NCI-H1048 (cell line): ENCODE results near the gene PRR12.

Source experiments
- DNase-seq: peaks from one replicate; lab custom pipeline; 2025; lab: John Stamatoyannopoulos, UW

The PRR12 gene

DNA sequence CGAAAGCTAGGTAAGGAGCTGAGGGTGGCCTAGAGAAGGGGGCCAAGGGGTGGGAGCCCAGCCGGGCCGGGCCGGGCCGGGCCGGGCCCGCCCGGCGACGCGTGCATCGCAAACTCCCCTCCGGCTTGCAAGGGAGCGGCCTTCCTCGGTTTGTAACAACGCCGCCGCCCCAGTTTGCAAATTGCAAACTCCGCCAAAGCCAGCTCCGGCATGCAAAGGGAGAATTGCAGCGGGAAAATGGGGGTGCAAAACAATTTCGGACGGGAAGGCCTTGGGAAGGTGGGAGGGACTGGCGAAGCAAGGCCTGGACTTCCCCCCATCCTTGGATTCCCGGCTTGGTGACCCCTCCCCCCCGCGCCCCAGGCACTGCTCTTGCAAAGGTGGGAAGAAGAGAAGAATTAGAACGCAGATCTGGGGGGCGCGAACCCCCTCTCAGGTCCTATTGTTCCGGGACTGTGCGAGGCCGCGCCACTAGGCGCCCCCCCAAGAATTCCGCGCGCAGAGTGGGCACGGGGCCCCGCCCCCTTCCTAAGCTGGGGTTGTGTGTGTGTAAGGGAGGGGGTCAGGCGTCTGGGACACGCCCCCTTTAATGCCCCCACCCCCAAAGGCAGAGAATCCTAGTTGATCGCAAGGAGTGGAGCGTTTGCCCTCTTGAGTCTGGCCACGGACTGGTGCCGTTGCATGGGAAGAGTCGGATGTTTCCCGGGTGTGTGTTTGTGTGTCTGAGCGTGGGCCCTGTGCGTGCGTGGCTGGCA lies 926 bp downstream of the PRR12 start:
- DNase-seq: no peak

DNA sequence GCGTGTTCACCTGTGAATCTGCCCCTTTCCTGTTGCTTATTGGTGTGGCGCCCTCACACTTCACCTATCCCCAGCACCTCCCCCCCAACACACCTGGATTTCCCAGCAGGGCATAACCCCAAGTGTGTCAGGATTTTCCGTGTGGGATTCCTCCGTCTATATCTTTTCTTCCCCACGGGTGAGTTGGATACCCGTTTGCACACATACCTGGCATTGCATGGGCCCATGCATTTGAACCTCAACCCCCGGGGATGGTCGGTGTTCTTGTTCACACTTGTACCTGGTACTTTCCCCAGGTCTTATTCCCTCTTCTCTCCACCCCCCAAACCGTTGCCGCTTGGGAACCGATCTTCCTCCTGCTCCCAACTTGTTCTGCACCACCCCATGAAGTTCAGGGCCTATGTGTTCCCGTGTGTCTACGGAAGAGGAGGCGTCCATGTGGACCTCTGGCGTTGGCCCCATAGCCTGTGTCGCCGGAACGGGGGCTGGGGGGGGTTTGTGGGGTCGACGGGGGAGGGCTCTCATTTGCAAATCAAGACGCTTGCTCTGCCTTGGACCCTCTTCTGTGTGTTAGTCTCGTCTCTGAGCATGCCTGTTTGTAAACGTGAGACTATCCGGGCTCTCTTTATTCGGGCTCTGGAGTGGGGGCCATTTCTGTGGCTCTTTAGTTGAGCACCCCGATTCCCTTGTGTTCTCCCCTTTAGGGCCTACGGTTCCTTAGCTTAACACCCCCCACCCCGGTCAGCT lies 1.7 kb downstream of the PRR12 start:
- DNase-seq: no peak

DNA sequence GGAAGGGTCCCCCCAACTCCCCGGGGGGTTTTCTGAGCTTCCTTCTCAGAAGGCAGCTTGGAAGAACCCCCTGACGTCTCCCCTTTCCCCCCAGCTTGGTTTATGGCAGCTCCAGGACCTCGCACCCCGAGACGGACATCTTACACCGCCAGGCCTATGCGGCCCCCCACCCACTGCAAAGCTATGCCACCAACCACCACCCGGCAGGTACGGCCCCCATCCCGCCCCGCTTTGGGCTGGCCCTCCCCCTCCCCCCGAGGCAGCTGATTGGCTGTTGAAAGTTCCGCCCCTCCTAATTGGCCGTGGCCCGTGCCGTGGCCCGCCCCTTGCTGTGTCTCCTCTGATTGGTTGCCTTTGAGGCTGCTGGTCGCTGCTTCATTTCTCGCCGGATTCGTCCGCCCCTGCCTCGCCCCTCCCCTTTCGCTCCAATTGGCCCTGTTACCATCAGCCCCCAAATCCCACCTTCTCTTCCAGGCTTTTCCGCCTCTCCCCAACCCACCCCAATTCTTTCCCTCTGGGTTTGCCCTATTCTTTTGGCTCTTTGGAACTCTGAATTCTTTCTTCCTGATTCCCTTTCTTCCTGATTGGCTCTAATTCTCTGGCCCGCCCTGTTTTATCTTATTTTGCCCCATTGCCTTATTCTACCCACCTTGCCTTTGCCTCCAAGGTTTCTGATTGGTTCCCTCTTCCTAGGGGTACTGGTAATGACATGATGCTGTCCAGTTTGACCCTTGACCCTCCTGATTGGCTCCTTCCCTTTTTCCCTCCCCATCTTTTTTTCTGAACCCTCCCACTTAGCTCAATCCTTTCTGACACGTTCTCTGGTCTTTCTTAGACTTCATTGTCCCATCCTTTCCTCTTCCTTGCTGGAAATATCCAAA lies 2.5 kb downstream of the PRR12 start:
- peak; percentile 86 for DNase-seq

DNA sequence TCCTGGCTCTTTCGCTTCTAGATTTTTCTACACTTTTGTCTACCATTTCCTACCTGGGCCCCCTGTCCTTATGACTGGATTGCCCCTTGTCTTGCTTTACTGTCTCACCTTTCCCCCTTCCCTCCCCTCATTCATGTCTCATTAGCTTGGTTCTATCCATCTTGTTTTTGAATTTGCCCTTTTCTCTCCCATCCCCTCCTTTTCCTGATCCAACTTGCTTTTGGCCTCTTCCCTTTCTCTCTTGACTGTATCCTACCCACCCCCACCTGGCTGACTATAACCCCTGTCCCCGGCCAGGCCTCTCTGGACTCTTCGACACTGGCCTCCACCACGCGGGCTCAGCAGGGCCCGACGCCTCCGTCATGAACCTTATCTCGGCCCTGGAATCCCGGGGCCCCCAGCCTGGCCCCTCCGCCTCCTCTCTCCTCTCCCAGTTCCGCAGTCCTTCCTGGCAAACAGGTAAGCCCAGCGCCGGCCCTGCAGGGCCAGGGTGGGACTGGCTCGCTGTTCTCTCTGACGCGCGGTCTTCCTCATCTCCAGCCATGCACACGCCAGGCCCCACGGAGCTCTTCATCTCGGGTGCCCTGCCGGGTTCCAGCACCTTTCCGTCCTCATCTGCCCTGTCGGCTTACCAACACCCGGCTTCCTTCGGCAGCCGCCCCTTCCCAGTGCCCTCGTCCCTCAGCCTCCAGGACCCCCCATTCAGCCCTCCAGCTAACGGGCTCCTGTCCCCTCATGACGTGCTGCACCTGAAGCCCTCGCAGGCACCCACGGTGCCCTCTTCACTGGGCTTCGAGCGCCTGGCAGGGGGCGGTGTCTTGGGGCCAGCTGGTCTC lies 3.4 kb downstream of the PRR12 start:
- DNase-seq: no peak

- no peak for DNase-seq
Measured at GRCh38 chr19:49594993-49595818, 4.2 kb downstream of the PRR12 start.

DNA sequence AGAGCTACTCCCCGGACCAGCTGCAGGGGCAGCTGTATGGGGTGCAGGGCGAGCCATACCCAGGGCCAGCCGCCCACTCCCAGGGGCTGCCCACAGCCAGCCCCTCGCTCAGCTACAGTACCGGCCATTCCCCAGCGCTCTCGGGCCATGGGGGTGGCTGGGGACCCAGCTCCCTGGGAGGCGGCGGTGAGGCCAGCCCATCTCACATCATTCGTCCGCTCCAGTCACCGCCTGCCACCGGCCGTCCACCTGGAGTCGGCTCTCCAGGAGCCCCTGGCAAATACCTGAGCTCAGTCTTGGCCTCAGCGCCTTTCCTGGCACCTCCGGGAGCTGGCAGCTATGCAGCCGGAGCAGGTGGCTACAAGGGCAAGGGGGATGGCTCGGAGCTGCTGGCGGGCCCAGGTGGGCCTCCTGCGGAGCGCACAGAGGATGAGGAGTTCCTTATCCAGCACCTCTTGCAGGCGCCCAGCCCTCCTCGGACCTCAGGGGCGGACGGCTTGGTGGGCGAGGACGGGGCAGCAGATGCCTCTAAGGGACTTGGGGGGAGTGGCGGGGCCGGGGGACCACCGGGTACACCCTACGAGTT lies 4.9 kb downstream of the PRR12 start:
- no peak for DNase-seq

GRCh38 chr19:49596407-49596806 lies 5.4 kb downstream of the PRR12 start:
- DNase-seq: no peak

- no peak for DNase-seq
Measured at GRCh38 chr19:49596954-49597702, 6.1 kb downstream of the PRR12 start.

- no peak for DNase-seq
Measured at GRCh38 chr19:49597703-49597974, 6.7 kb downstream of the PRR12 start.

GRCh38 chr19:49599378-49600295 lies 8.7 kb downstream of the PRR12 start:
- DNase-seq: no peak

DNA sequence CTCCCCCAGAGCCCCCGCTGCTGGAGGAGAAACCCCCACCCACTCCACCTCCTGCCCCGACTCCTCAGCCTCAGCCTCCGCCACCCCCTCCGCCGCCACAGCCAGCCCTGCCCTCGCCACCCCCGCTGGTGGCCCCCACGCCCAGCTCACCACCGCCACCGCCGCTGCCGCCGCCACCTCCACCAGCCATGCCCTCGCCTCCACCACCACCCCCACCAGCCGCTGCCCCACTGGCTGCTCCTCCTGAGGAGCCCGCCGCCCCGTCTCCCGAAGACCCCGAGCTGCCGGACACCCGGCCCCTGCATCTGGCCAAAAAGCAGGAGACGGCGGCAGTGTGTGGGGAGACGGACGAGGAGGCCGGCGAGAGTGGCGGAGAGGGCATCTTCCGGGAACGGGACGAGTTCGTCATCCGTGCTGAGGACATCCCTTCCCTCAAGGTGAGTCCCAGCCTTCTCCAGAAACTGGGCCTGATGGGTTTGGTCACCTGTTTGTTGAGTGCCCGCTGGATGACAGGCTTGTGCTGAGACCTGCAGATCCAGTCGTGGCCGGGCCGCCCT lies 10.6 kb downstream of the PRR12 start:
- no peak for DNase-seq

DNA sequence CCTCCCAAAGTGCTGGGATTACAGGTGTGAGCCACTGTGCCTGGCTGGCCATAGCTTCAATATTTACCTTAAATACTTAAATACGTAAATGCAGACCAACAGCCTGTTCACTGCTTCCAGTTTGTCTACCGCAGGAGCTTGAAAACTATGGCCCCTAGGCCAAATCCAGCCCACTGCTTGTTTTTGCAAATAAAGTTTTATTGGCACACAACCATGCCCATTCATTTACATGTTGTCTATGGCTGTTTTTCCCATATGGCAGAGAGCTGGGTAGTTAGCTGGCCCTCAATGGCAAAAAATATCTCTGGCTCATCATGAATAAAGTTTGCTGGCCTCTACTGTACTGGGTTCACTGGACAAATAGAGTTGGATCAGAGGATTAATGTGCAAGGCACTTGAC lies 11.8 kb downstream of the PRR12 start:
- no peak for DNase-seq

DNA sequence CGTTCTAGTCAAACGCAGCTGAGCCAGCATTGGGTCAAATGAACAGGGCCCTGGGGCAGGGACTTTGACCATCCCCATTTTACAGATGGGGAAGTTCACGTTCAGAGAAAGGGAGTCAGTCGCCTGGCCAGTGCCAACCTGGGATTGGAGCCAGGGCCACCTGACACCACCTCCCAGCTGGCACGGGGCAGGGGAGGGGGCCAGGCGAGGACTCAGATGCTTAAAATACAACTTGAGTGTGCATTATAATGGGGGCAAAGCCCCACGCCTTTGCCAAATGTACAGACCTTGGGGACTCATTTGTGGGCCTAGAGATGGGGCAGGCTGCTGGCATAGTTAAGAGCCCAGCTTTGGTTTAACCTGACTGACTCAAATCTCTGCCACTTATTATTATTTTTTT lies 14.6 kb downstream of the PRR12 start:
- no peak for DNase-seq

GRCh38 chr19:49609499-49610092 lies 18.6 kb downstream of the PRR12 start:
- no peak for DNase-seq

DNA sequence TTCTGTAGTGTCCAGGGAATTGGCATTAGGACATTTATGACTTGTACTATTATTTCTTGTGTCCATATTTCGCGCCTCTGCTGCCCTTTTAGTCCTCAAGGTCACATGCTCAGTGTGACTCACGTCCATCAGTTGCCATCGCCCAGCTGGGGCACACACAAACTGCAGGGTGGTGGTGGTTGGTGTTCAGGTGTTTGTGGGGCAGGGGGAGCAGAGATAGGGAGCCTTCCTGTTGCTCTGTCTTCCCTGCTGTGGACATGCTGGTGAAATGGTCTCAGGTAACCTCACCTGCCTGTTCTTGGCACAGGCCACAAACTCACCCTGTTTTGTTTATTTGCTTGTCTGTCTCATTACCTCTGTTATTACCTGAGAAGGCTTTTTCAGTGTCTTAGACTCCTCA lies 22.4 kb downstream of the PRR12 start:
- no peak for DNase-seq

- no peak for DNase-seq
Measured at GRCh38 chr19:49614096-49614833, 23.3 kb downstream of the PRR12 start.

DNA sequence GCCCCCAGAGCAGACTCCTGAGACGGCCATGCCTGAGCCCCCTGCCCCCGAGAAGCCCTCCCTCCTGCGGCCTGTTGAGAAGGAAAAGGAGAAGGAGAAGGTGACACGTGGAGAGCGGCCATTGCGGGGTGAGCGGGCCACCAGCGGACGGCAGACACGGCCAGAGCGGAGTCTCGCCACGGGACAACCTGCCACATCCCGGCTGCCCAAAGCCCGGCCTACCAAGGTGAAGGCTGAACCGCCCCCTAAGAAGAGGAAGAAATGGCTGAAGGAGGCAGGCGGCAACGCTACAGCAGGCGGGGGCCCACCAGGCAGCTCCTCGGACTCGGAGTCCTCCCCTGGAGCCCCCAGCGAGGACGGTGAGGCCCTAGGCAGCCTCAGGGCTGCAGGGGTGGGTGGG lies 24.9 kb downstream of the PRR12 start:
- no peak for DNase-seq
